ENCODE measurements around the gene DCAF15.

GRCh38 chr19:13917888-13918406 is 34.4 kb upstream of the DCAF15 start:
- TF ChIP-seq POLR2AphosphoS5 (IDR thresholded peaks at IDR 0.05; ENCODE audit: insufficient read depth in 1 of 2, low read depth in 1 of 2) (no peak), POLR2A (IDR thresholded peaks at IDR 0.05) (no peak)
- TF ChIP-seq, protein P1, sequence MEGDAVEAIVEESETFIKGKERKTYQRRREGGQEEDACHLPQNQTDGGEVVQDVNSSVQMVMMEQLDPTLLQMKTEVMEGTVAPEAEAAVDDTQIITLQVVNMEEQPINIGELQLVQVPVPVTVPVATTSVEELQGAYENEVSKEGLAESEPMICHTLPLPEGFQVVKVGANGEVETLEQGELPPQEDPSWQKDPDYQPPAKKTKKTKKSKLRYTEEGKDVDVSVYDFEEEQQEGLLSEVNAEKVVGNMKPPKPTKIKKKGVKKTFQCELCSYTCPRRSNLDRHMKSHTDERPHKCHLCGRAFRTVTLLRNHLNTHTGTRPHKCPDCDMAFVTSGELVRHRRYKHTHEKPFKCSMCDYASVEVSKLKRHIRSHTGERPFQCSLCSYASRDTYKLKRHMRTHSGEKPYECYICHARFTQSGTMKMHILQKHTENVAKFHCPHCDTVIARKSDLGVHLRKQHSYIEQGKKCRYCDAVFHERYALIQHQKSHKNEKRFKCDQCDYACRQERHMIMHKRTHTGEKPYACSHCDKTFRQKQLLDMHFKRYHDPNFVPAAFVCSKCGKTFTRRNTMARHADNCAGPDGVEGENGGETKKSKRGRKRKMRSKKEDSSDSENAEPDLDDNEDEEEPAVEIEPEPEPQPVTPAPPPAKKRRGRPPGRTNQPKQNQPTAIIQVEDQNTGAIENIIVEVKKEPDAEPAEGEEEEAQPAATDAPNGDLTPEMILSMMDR (IDR thresholded peaks at IDR 0.05) = no peak
